SK-N-SH treated with all-trans-retinoic acid at 6 μM for 48 hours (cell line): ENCODE data around the gene SUFU.

Source experiments
- ATAC-seq: fragments of 200-7000 bp; cut with Tn5 transposase; 3 replicates; pipeline ENCODE4 v1.9.1; 2020; ENCODE audit warnings: mild to moderate bottlenecking, moderate library complexity
- BACH2 ChIP-seq: fragments of 250-450 bp; sonication (Bioruptor Pico); IDR thresholded peaks from 2 replicates; pipeline ENCODE4 v1.9.0; 2021; ENCODE audit warnings: mild to moderate bottlenecking, borderline replicate concordance
- CREB5 ChIP-seq: fragments of 250-450 bp; sonication (Bioruptor Pico); IDR thresholded peaks from 2 replicates; pipeline ENCODE4 v1.5.1; 2020; ENCODE audit warnings: low read depth, mild to moderate bottlenecking, moderate library complexity
- CSDC2 ChIP-seq: fragments of 250-450 bp; sonication (Bioruptor Pico); IDR thresholded peaks from 2 replicates; pipeline ENCODE4 v1.5.0; 2020; ENCODE audit warnings: mild to moderate bottlenecking, moderate library complexity
- CSRNP3 ChIP-seq: fragments of 250-450 bp; sonication (Bioruptor Pico); IDR thresholded peaks from 2 replicates; pipeline ENCODE4 v1.5.1; 2021; ENCODE audit warnings: mild to moderate bottlenecking, moderate library complexity
- ESRRG ChIP-seq: fragments of 250-450 bp; sonication (Bioruptor Pico); IDR thresholded peaks from 2 replicates; pipeline ENCODE4 v1.6.1; 2021; ENCODE audit warnings: mild to moderate bottlenecking
- ISL1 ChIP-seq: fragments of 250-450 bp; sonication (Bioruptor Pico); IDR thresholded peaks from 2 replicates; pipeline ENCODE4 v2.1.2; 2022; ENCODE audit warnings: mild to moderate bottlenecking, moderate library complexity
- POU6F1 ChIP-seq: fragments of 250-450 bp; sonication (Bioruptor Pico); IDR thresholded peaks from 2 replicates; pipeline ENCODE4 v1.8.0; 2021; ENCODE audit warnings: low read depth, mild to moderate bottlenecking, moderate library complexity, borderline replicate concordance
- PPARA ChIP-seq: fragments of 250-450 bp; sonication (Bioruptor Pico); IDR thresholded peaks from 2 replicates; pipeline ENCODE4 v1.5.0; 2020; ENCODE audit warnings: mild to moderate bottlenecking, borderline replicate concordance
- RARB ChIP-seq: fragments of 250-450 bp; sonication (Bioruptor Pico); IDR thresholded peaks from 2 replicates; pipeline ENCODE4 v1.8.0; 2021; ENCODE audit warnings: mild to moderate bottlenecking, moderate library complexity
- SNAI2 ChIP-seq: fragments of 250-450 bp; sonication (Bioruptor Pico); IDR thresholded peaks from 2 replicates; pipeline ENCODE4 v1.5.0; 2020; ENCODE audit warnings: mild to moderate bottlenecking, moderate library complexity
- TCF4 ChIP-seq: fragments of 250-450 bp; sonication (Bioruptor Pico); IDR thresholded peaks from 2 replicates; pipeline ENCODE4 v1.8.0; 2021; ENCODE audit warnings: mild to moderate bottlenecking, moderate library complexity, borderline replicate concordance
- TOX ChIP-seq: fragments of 250-450 bp; sonication (Bioruptor Pico); IDR thresholded peaks from 2 replicates; pipeline ENCODE4 v1.8.0; 2021; ENCODE audit warnings: mild to moderate bottlenecking, moderate library complexity, borderline replicate concordance
- ZC3H10 ChIP-seq: fragments of 250-450 bp; sonication (Bioruptor Pico); IDR thresholded peaks from 2 replicates; pipeline ENCODE4 v1.5.1; 2021; ENCODE audit warnings: mild to moderate bottlenecking, moderate library complexity
- ZFP3 ChIP-seq: fragments of 250-450 bp; sonication (Bioruptor Pico); IDR thresholded peaks from 2 replicates; pipeline ENCODE4 v1.5.0; 2020; ENCODE audit warnings: mild to moderate bottlenecking, moderate library complexity
- ZNF70 ChIP-seq: fragments of 450-650 bp; formaldehyde crosslinking; IDR thresholded peaks from 2 replicates; pipeline ENCODE4 v1.5.0; 2020; ENCODE audit warnings: mild to moderate bottlenecking, moderate library complexity
- ZNF8 ChIP-seq: fragments of 450-650 bp; formaldehyde crosslinking; IDR thresholded peaks from 2 replicates; pipeline ENCODE4 v1.5.0; 2020; ENCODE audit warnings: mild to moderate bottlenecking, moderate library complexity

SUFU gene

GRCh38 chr10:102651455-102652169 is 147.8 kb downstream of the SUFU start (continued):
- TF ChIP-seq ZNF70 (CRISPR knock-in tag), result no peak
- TF ChIP-seq, all 23 proteins: peak for 0

GRCh38 chr10:102652170-102652916 is 148.6 kb downstream of the SUFU start:
- TF ChIP-seq RARB (CRISPR knock-in tag) (no peak), ESRRG (CRISPR knock-in tag) (no peak), ZNF8 (CRISPR knock-in tag) (no peak), CSRNP3 (no peak)
- TF ChIP-seq, all 23 proteins: peak for 0
- ATAC-seq, result no peak

- ATAC-seq, result no peak
- TF ChIP-seq CREB5 (CRISPR knock-in tag), result no peak
- no peak for TF ChIP-seq ISL1 (CRISPR knock-in tag)
- TF ChIP-seq POU6F1 (CRISPR knock-in tag), result no peak
- no peak for TF ChIP-seq ZFP3 (CRISPR knock-in tag)
- TF ChIP-seq PPARA, result no peak
- TF ChIP-seq ZC3H10 (CRISPR knock-in tag), result no peak
- no peak for TF ChIP-seq TOX (CRISPR knock-in tag)
Observed at GRCh38 chr10:102653060-102653459, 149.3 kb downstream of the SUFU start.

- TF ChIP-seq TCF4 (CRISPR knock-in tag) (no peak), ESRRG (CRISPR knock-in tag) (no peak), TOX (CRISPR knock-in tag) (no peak), CREB5 (CRISPR knock-in tag) (no peak), PPARA (no peak), CSDC2 (CRISPR knock-in tag) (no peak), POU6F1 (CRISPR knock-in tag) (no peak)
- no peak for ATAC-seq
Observed at GRCh38 chr10:102654566-102654965, 150.8 kb downstream of the SUFU start.

GRCh38 chr10:102654969-102655368 is 151.2 kb downstream of the SUFU start:
- no peak for ATAC-seq
- TF ChIP-seq ZC3H10 (CRISPR knock-in tag) (no peak), PPARA (no peak), SNAI2 (no peak), RARB (CRISPR knock-in tag) (no peak), POU6F1 (CRISPR knock-in tag) (no peak), BACH2 (CRISPR knock-in tag) (no peak), ESRRG (CRISPR knock-in tag) (no peak), TCF4 (CRISPR knock-in tag) (no peak)
